ENCODE results near the gene ERMP1.
A peak's percentile ranks its signal among the peaks of the same experiment; 100 is the strongest.

ERMP1 gene

GRCh38 chr9:5832071-5832537 is 813 bp downstream of the ERMP1 start:
- DNase-seq (peak in 1 of 3 experiments; percentile 10), ATAC-seq (replicated peaks) (peak; percentile 11)
- Mint-ChIP-seq H3K9me3 (no peaks in the 10 kb centered on the region), H3K4me1 (ENCODE audit: low read depth in 2 of 2) (peaks cover 19 to 38% of the 10 kb centered on the region in 2 donors), H3K27me3 (no peaks in the 10 kb centered on the region), H3K4me3 (peak overlapping the region; percentile 85 to 94), H3K27ac (peak overlapping the region; percentile 73 to 94), H3K36me3 (ENCODE audit: insufficient read depth) (peaks cover 24% of the 10 kb centered on the region)

- no peak for DNase-seq
- H3K27me3 Mint-ChIP-seq: no peaks in the 10 kb centered on the region
Observed at GRCh38 chr9:5825895-5826622, 6.9 kb downstream of the ERMP1 start.

DNA sequence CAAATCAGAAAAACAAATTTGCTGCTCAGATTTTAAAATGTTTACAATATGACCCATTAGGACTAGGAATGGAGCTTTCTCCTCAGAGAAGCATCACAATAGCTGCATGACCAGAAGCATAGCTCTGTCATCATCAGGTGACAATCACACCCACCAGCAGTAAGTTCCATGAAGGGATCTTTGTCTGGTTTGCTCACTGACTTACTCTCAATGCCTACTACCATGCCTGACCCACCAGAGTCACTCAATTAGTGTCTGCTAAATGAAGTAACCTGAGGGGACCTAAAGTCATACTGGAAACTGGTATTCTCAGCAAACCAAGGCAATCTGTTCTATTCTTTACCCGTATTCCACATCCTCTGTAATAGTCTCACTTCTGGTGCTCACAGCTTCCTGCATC is 7.7 kb downstream of the ERMP1 start:
- no peak overlapping the region for H3K4me3 Mint-ChIP-seq
- ATAC-seq (replicated peaks) (no peak), DNase-seq (no peak)
- no peaks in the 10 kb centered on the region for H3K27me3 Mint-ChIP-seq
- H3K36me3 Mint-ChIP-seq (ENCODE audit: insufficient read depth): peaks cover 43% of the 10 kb centered on the region
- H3K27ac Mint-ChIP-seq: peak overlapping the region; percentile 16 to 72
- peaks cover 12 to 22% of the 10 kb centered on the region in 2 donors for H3K4me1 Mint-ChIP-seq (ENCODE audit: low read depth in 2 of 2)
- no peaks in the 10 kb centered on the region for H3K9me3 Mint-ChIP-seq

More at GRCh38 chr9:5825895-5826622, 6.9 kb downstream of the ERMP1 start:
- peak overlapping the region; percentile 16 to 72 for H3K27ac Mint-ChIP-seq
- H3K4me3 Mint-ChIP-seq: no peak overlapping the region
- no peak for ATAC-seq (replicated peaks)
- peaks cover 45% of the 10 kb centered on the region for H3K36me3 Mint-ChIP-seq (ENCODE audit: insufficient read depth)
- H3K4me1 Mint-ChIP-seq (ENCODE audit: low read depth in 2 of 2): peaks cover 13 to 27% of the 10 kb centered on the region in 2 donors
- no peaks in the 10 kb centered on the region for H3K9me3 Mint-ChIP-seq

- ATAC-seq (replicated peaks): no peak
- Mint-ChIP-seq H3K36me3 (ENCODE audit: insufficient read depth) (peaks cover 30% of the 10 kb centered on the region), H3K27ac (no peak overlapping the region)
Observed at GRCh38 chr9:5820425-5820824, 12.5 kb downstream of the ERMP1 start.

GRCh38 chr9:5819174-5819573 is 13.7 kb downstream of the ERMP1 start:
- no peak overlapping the region for H3K27ac Mint-ChIP-seq
- H3K4me1 Mint-ChIP-seq (ENCODE audit: low read depth in 2 of 2): peaks cover 2 to 17% of the 10 kb centered on the region in 2 donors
- H3K36me3 Mint-ChIP-seq (ENCODE audit: insufficient read depth): peaks cover 34% of the 10 kb centered on the region
- ATAC-seq (replicated peaks): no peak
- H3K9me3 Mint-ChIP-seq: no peaks in the 10 kb centered on the region
- no peaks in the 10 kb centered on the region for H3K27me3 Mint-ChIP-seq
- no peak for DNase-seq
- H3K4me3 Mint-ChIP-seq: no peak overlapping the region

More at GRCh38 chr9:5820425-5820824, 12.5 kb downstream of the ERMP1 start:
- Mint-ChIP-seq H3K4me1 (ENCODE audit: low read depth in 2 of 2) (peaks cover 4 to 17% of the 10 kb centered on the region in 2 donors), H3K4me3 (no peak overlapping the region), H3K27me3 (no peaks in the 10 kb centered on the region), H3K9me3 (no peaks in the 10 kb centered on the region)
- no peak for DNase-seq

GRCh38 chr9:5818424-5819142 is 14.3 kb downstream of the ERMP1 start:
- no peaks in the 10 kb centered on the region for H3K9me3 Mint-ChIP-seq
- DNase-seq: no peak
- H3K4me1 Mint-ChIP-seq (ENCODE audit: low read depth in 2 of 2): peaks cover 2 to 17% of the 10 kb centered on the region in 2 donors
- H3K36me3 Mint-ChIP-seq (ENCODE audit: insufficient read depth): peaks cover 33% of the 10 kb centered on the region
- H3K27ac Mint-ChIP-seq: peak overlapping the region in 1 of 2 donors; percentile 35
- no peak for ATAC-seq (replicated peaks)
- H3K27me3 Mint-ChIP-seq: no peaks in the 10 kb centered on the region
- H3K4me3 Mint-ChIP-seq: no peak overlapping the region

DNA sequence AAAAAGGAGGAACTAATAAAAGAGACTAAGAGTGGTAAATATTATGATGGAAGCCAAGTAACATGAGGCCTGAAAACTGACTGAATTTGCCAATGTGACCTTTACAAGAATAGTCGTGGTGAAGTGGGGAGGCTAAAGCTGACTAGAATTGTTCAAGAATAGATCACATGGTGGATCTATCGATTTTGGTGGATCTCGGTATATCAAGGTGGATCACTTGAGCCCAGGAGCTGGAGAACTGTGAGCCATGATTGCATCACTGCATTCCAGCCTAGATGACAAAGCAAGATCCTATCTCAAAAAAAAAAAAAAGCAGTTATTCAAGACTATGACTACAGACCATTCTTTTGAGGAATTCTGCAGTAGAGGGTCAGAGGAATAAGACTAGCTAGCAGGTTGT is 15.1 kb downstream of the ERMP1 start:
- H3K4me3 Mint-ChIP-seq: no peak overlapping the region
- peaks cover 26% of the 10 kb centered on the region for H3K36me3 Mint-ChIP-seq (ENCODE audit: insufficient read depth)
- no peaks in the 10 kb centered on the region for H3K27me3 Mint-ChIP-seq
- no peaks in the 10 kb centered on the region for H3K9me3 Mint-ChIP-seq
- peaks cover 2 to 17% of the 10 kb centered on the region in 2 donors for H3K4me1 Mint-ChIP-seq (ENCODE audit: low read depth in 2 of 2)
- ATAC-seq (replicated peaks): no peak
- H3K27ac Mint-ChIP-seq: no peak overlapping the region
- no peak for DNase-seq

DNA sequence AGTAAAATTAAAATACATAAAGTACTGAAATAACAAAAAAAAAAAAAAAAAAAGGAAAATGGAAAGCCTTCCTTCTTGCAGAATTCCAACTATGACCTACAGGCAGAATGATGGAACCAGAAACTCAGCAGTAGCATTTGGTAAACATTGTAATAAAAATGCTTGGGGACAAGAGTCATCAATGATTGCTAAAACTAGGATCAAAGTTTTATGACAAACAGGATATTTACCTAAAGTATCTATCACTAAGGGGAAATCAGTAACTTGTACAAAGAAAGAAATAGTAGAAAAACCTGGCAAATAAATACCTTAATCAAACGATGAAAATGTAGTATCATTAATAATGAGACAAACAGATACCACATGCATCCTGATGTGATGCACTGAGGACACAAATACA is 17.5 kb downstream of the ERMP1 start:
- Mint-ChIP-seq H3K4me3 (no peak overlapping the region), H3K4me1 (ENCODE audit: low read depth in 2 of 2) (peaks cover 2 to 17% of the 10 kb centered on the region in 2 donors), H3K27ac (no peak overlapping the region), H3K27me3 (no peaks in the 10 kb centered on the region), H3K36me3 (ENCODE audit: insufficient read depth) (peaks cover 34% of the 10 kb centered on the region), H3K9me3 (no peaks in the 10 kb centered on the region)
- ATAC-seq (replicated peaks): no peak
- DNase-seq: no peak

DNA sequence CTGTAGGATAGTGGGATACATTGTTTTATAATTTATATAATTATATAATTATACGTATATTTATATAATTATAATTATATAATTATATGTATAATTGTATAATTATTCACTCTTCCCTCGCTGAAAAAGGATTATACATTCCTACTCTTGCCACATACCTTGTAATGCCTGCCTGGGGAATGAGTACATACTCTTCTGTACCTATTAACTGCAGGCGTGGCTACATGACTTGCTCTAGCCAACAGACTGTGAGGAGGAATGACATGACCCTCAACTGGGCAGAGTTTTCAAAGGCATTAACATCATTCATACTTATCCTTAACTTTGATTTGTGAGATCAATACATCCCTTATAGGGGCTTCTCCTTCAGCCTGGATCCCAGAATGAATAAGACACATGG is 19.1 kb downstream of the ERMP1 start:
- H3K27me3 Mint-ChIP-seq: no peaks in the 10 kb centered on the region
- H3K4me1 Mint-ChIP-seq (ENCODE audit: low read depth in 2 of 2): peaks cover 2 to 8% of the 10 kb centered on the region in 2 donors
- no peak overlapping the region for H3K4me3 Mint-ChIP-seq
- DNase-seq (no peak), ATAC-seq (replicated peaks) (no peak)
- peaks cover 49% of the 10 kb centered on the region for H3K36me3 Mint-ChIP-seq (ENCODE audit: insufficient read depth)
- H3K27ac Mint-ChIP-seq: peak overlapping the region in 1 of 2 donors; percentile 76
- H3K9me3 Mint-ChIP-seq: no peaks in the 10 kb centered on the region

DNA sequence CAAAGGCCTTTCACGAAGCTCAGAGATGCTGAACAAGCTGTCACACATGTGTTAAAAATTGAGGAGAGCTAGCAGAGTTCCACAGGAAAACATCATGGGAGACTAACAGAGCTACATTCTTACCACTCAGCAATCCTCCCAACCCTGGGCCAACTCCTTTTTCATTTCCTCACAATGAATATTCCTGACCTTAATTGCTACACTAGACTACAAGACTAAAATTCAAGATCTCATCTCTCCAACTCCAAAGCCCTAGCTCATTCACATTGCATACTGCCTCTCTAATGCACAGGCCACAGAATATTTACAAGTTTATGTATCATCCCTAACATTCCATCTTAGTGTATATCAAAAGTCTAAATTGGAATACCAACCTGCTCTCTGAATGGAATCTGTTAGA is 21.2 kb downstream of the ERMP1 start:
- Mint-ChIP-seq H3K36me3 (ENCODE audit: insufficient read depth) (peaks cover 47% of the 10 kb centered on the region), H3K4me3 (no peak overlapping the region), H3K27ac (peak overlapping the region in 1 of 2 donors; percentile 21), H3K27me3 (no peaks in the 10 kb centered on the region), H3K9me3 (no peaks in the 10 kb centered on the region), H3K4me1 (ENCODE audit: low read depth in 2 of 2) (peaks cover 0 to 5% of the 10 kb centered on the region in 2 donors)
- DNase-seq (no peak), ATAC-seq (replicated peaks) (no peak)

GRCh38 chr9:5805478-5805877 is 27.4 kb downstream of the ERMP1 start:
- H3K27me3 Mint-ChIP-seq: no peaks in the 10 kb centered on the region
- ATAC-seq (replicated peaks) (no peak), DNase-seq (no peak)
- peaks cover 15% of the 10 kb centered on the region for H3K36me3 Mint-ChIP-seq (ENCODE audit: insufficient read depth)
- H3K27ac Mint-ChIP-seq: no peak overlapping the region
- no peak overlapping the region for H3K4me3 Mint-ChIP-seq
- peaks cover 4 to 10% of the 10 kb centered on the region in 2 donors for H3K4me1 Mint-ChIP-seq (ENCODE audit: low read depth in 2 of 2)
- H3K9me3 Mint-ChIP-seq: no peaks in the 10 kb centered on the region

DNA sequence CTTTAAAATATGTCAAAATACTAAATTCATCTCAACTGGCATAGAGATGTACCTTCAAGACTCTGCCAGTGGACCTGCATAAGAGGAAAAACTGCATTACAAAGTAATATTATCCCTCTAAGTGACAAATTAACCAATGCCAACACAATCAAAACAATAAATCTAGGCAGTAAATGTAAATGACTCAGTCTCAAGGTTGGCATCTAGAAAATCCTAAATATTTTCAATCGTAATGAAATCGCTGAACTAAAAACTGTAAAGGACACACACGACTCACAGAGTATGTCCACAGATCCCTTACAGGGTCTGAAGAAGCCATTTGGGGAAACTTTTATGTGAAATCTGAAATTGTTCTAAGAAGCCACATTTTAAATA is 31.2 kb downstream of the ERMP1 start:
- H3K4me3 Mint-ChIP-seq: no peak overlapping the region
- H3K27ac Mint-ChIP-seq: peak overlapping the region in 1 of 2 donors; percentile 59
- DNase-seq (no peak), ATAC-seq (replicated peaks) (no peak)
- H3K27me3 Mint-ChIP-seq: no peaks in the 10 kb centered on the region
- H3K4me1 Mint-ChIP-seq (ENCODE audit: low read depth in 2 of 2): peaks cover 2 to 10% of the 10 kb centered on the region in 2 donors
- no peaks in the 10 kb centered on the region for H3K9me3 Mint-ChIP-seq
- peaks cover 20% of the 10 kb centered on the region for H3K36me3 Mint-ChIP-seq (ENCODE audit: insufficient read depth)

GRCh38 chr9:5800969-5801738 is 31.8 kb downstream of the ERMP1 start:
- H3K27me3 Mint-ChIP-seq: no peaks in the 10 kb centered on the region
- H3K4me1 Mint-ChIP-seq (ENCODE audit: low read depth in 2 of 2): peaks cover 2 to 10% of the 10 kb centered on the region in 2 donors
- no peaks in the 10 kb centered on the region for H3K9me3 Mint-ChIP-seq
- ATAC-seq (replicated peaks) (peak; percentile 49), DNase-seq (no peak)
- H3K27ac Mint-ChIP-seq: peak overlapping the region in 1 of 2 donors; percentile 59
- H3K4me3 Mint-ChIP-seq: no peak overlapping the region
- peaks cover 20% of the 10 kb centered on the region for H3K36me3 Mint-ChIP-seq (ENCODE audit: insufficient read depth)

All from effector memory CD8-positive, alpha-beta T cell (primary cell).